PC-3 (cell line): ENCODE data around the gene ERI3. TPM values are rescaled to one million over a fixed set of nuclear protein-coding genes. Genes with fewer than 3 reads are reported as not detected.
A peak's percentile ranks its signal among the peaks of the same experiment; 100 is the strongest.

ENCODE experiments used
- ATAC-seq: fragments of 200-7000 bp; cut with Tn5 transposase; 2 replicates; pipeline ENCODE4 v1.9.1; 2020; ENCODE audit warnings: mild to moderate bottlenecking, moderate library complexity
- BruUV-seq: library from RNA; stranded (reverse); fragments of 400-500 nt; replicated peaks from 2 replicates; lab custom pipeline; 2021; lab: Mats Ljungman, UMichigan
- CTCF ChIA-PET: fragments of 300-600 bp; sonication (Branson Sonifier 250); formaldehyde crosslinking; loops from one replicate; lab custom pipeline; 2022; ENCODE audit warnings: antibody characterized with exemption; lab: Charles Lee
- POLR2A ChIA-PET: fragments of 300-600 bp; sonication (Branson Sonifier 250); formaldehyde crosslinking; loops from one replicate; lab custom pipeline; 2022; ENCODE audit warnings: antibody characterized with exemption; ENCODE audit not compliant: unreplicated experiment; lab: Charles Lee
- DNase-seq: peaks from one replicate; pipeline ENCODE4 v3.0.0-alpha.2; 2015
- H2AFZ ChIP-seq: fragments of 300-600 bp; sonication (generic); 2 replicates; pipeline ENCODE4 v1.6.0; 2016; ENCODE audit warnings: antibody characterized with exemption, low read length
- H3F3A ChIP-seq: fragments of 300-600 bp; sonication (generic); one replicate; pipeline ENCODE4 v1.6.0; 2017; ENCODE audit warnings: antibody characterized with exemption, low read length, control low read depth, mild to moderate bottlenecking; ENCODE audit not compliant: unreplicated experiment
- H3K27ac ChIP-seq: fragments of 300-600 bp; sonication (generic); 2 replicates; pipeline ENCODE4 v1.5.1; 2016; ENCODE audit warnings: mild to moderate bottlenecking, low read length
- H3K27me3 ChIP-seq: fragments of 300-600 bp; sonication (generic); 2 replicates; pipeline ENCODE4 v1.6.1; 2016; ENCODE audit warnings: low read length, mixed read lengths
- H3K36me3 ChIP-seq: fragments of 300-600 bp; sonication (generic); 2 replicates; pipeline ENCODE4 v1.6.1; 2016; ENCODE audit warnings: low read depth, mixed run types, low read length, mixed read lengths
- H3K4me1 ChIP-seq: fragments of 300-600 bp; sonication (generic); 2 replicates; pipeline ENCODE4 v1.5.1; 2016; ENCODE audit warnings: low read length; ENCODE audit not compliant: insufficient read depth
- H3K4me2 ChIP-seq: fragments of 300-600 bp; sonication (generic); 2 replicates; pipeline ENCODE4 v1.6.0; 2016; ENCODE audit warnings: low read length
- H3K4me3 ChIP-seq: fragments of 300-600 bp; sonication (generic); 2 replicates; pipeline ENCODE4 v1.5.1; 2016; ENCODE audit warnings: mild to moderate bottlenecking, low read length, mixed read lengths
- H3K79me2 ChIP-seq: fragments of 300-600 bp; sonication (generic); 2 replicates; pipeline ENCODE4 v1.6.1; 2017; ENCODE audit warnings: low read length, mixed read lengths
- H3K9ac ChIP-seq: fragments of 300-600 bp; sonication (generic); 2 replicates; pipeline ENCODE4 v1.6.0; 2016; ENCODE audit warnings: mild to moderate bottlenecking, low read length
- H3K9me2 ChIP-seq: fragments of 300-600 bp; sonication (generic); replicated peaks from 2 replicates; pipeline ENCODE4 v1.6.1; 2016; ENCODE audit warnings: mixed run types, low read length, mixed read lengths
- H3K9me3 ChIP-seq: fragments of 300-600 bp; sonication (generic); 2 replicates; pipeline ENCODE4 v1.6.1; 2016; ENCODE audit warnings: low read length, mixed read lengths
- H4K20me1 ChIP-seq: fragments of 300-600 bp; sonication (generic); 2 replicates; pipeline ENCODE4 v1.6.1; 2016; ENCODE audit warnings: low read length, mixed read lengths
- EZH2 ChIP-seq: fragments of 300-600 bp; sonication (generic); IDR thresholded peaks from one replicate; pipeline ENCODE4 v1.6.1; 2017; ENCODE audit warnings: antibody characterized with exemption, mild to moderate bottlenecking, low read length; ENCODE audit not compliant: unreplicated experiment
- EZH2phosphoT487 ChIP-seq: fragments of 300-600 bp; sonication (generic); IDR thresholded peaks from 2 replicates; pipeline ENCODE4 v1.6.1; 2018; ENCODE audit warnings: mild to moderate bottlenecking, antibody characterized with exemption, low read length, borderline replicate concordance
- intact Hi-C: fragments of 100-400 bp; cut with micrococcal nuclease; formaldehyde crosslinking; loops from 2 replicates; pipeline ENCODE4 v1.9.0; 2023
- total RNA-seq: library from RNA; depleted of rRNA; stranded (reverse); fragments of >200 nt; gene quantifications from 2 replicates; pipeline ENCODE4 v1.2.3, GENCODE V29; 2014
- TF ChIP-seq, protein P1 (sequence below): fragments of 300-600 bp; sonication (generic); conservative IDR thresholded peaks from 2 replicates; pipeline ENCODE4 v1.5.1; 2017; ENCODE audit warnings: antibody characterized with exemption, low read depth, mild to moderate bottlenecking, low read length

Gene ERI3
- total RNA-seq, 1 experiment from 2014 or later = 138 TPM

GRCh38 chr1:44354268-44354839 lies 703 bp downstream of the ERI3 start:
- H3K4me3 ChIP-seq = peak overlapping the region; percentile 86
- H3K36me3 ChIP-seq = peaks cover 8% of the 10 kb centered on the region; the same call in 1 of the 2 replicates
- peaks cover 50% of the 10 kb centered on the region for H3K79me2 ChIP-seq
- H3K27ac ChIP-seq = peak overlapping the region; percentile 42
- CTCF ChIA-PET = no interaction called here
- H4K20me1 ChIP-seq = no peaks in the 10 kb centered on the region
- no peak for TF ChIP-seq EZH2phosphoT487
- TF ChIP-seq EZH2 = no peak
- TF ChIP-seq, protein P1, sequence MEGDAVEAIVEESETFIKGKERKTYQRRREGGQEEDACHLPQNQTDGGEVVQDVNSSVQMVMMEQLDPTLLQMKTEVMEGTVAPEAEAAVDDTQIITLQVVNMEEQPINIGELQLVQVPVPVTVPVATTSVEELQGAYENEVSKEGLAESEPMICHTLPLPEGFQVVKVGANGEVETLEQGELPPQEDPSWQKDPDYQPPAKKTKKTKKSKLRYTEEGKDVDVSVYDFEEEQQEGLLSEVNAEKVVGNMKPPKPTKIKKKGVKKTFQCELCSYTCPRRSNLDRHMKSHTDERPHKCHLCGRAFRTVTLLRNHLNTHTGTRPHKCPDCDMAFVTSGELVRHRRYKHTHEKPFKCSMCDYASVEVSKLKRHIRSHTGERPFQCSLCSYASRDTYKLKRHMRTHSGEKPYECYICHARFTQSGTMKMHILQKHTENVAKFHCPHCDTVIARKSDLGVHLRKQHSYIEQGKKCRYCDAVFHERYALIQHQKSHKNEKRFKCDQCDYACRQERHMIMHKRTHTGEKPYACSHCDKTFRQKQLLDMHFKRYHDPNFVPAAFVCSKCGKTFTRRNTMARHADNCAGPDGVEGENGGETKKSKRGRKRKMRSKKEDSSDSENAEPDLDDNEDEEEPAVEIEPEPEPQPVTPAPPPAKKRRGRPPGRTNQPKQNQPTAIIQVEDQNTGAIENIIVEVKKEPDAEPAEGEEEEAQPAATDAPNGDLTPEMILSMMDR = no peak
- TSS peak; percentile 63 for BruUV-seq
- H3K9me3 ChIP-seq = no peaks in the 10 kb centered on the region
- no peaks in the 10 kb centered on the region for H3F3A ChIP-seq
- no peaks in the 10 kb centered on the region for H3K27me3 ChIP-seq
- peak overlapping the region; percentile 92 for H3K4me2 ChIP-seq
- DNase-seq (peak; percentile 50), ATAC-seq (0 out of 2 replicates have a peak, but pooled peaks have one; percentile 6)
- H3K9ac ChIP-seq = peak overlapping the region; percentile 94
- POLR2A ChIA-PET = interaction anchor here (0.7 kb wide), 1 partner anchor 156 kb away, joined by 6 read pairs; no protein-coding TSS in a partner anchor
- no peaks in the 10 kb centered on the region for H3K9me2 ChIP-seq
- peak overlapping the region; percentile 68 for H2AFZ ChIP-seq
- H3K4me1 ChIP-seq = peaks cover 28% of the 10 kb centered on the region
- intact Hi-C loops = no loop called here

DNA sequence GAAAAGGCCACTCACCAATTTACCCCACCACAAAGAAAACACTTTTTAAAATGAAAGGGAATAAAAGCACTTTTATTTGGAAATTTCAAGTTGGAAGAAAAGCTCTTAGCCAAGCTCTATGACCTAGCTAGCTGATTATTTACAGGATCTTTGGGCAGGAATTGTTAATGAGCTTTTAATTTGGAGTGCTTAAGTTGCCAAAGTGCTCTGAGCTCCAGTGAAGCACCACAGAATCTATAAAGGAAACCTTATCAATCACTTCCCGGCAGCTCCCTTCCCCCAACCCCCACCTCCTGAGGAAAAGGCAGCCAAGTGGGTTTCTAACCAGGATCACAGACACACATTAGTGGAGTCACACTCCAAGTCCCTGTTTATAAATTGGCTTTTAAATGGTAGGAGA lies 1.5 kb downstream of the ERI3 start:
- POLR2A ChIA-PET = no interaction called here
- intact Hi-C loops = no loop called here
- ATAC-seq (no peak), DNase-seq (no peak)
- no peak overlapping the region for H2AFZ ChIP-seq
- H3K27ac ChIP-seq = no peak overlapping the region
- H3F3A ChIP-seq = no peaks in the 10 kb centered on the region
- peak overlapping the region; percentile 92 for H3K4me2 ChIP-seq
- no peaks in the 10 kb centered on the region for H3K9me2 ChIP-seq
- H3K9me3 ChIP-seq = no peaks in the 10 kb centered on the region
- H3K36me3 ChIP-seq = peaks cover 8% of the 10 kb centered on the region; the same call in 1 of the 2 replicates
- H3K4me1 ChIP-seq = peaks cover 26% of the 10 kb centered on the region
- CTCF ChIA-PET = no interaction called here
- H3K27me3 ChIP-seq = no peaks in the 10 kb centered on the region
- 0 out of 2 replicates have a peak, but pooled peaks cover under 1% of the 10 kb centered on the region for H4K20me1 ChIP-seq
- peaks cover 55% of the 10 kb centered on the region for H3K79me2 ChIP-seq
- no peak overlapping the region for H3K9ac ChIP-seq
- peak overlapping the region; percentile 86 for H3K4me3 ChIP-seq
- no peak for TF ChIP-seq EZH2phosphoT487
- TF ChIP-seq, protein P1 = no peak
- no peak for TF ChIP-seq EZH2
- BruUV-seq = no TSS peak

DNA sequence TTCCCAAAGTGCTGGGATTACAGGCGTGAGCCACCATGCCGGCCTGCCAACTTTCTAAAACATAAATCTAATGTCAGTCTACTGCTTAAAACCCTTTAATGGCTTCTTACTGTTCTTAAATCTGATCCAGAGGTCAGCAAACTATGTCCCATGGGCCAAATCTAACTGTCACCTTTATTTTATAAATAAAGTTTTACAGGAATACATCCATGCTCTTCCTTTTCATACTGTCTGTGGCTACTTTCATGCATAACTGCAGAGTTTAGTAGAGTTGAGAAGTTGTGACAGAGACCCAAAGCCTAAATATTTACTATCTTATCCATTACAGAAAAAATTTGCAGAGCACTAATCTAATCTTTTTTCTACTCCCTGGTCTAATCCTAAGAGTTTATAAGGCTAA lies 3.8 kb downstream of the ERI3 start:
- H3K9ac ChIP-seq = no peak overlapping the region
- TF ChIP-seq, protein P1 = no peak
- TF ChIP-seq EZH2 (no peak), EZH2phosphoT487 (no peak)
- H3K27ac ChIP-seq = no peak overlapping the region
- ChIA-PET POLR2A (interaction anchor here (0.6 kb wide), 1 partner anchor 10 kb away, joined by 5 read pairs; no protein-coding TSS in a partner anchor), CTCF (no interaction called here)
- H3K4me1 ChIP-seq = peaks cover 26% of the 10 kb centered on the region
- no peaks in the 10 kb centered on the region for H3K9me3 ChIP-seq
- H3K36me3 ChIP-seq = peaks cover 10% of the 10 kb centered on the region; the same call in 1 of the 2 replicates
- intact Hi-C loops = no loop called here
- DNase-seq (no peak), ATAC-seq (no peak)
- H3K79me2 ChIP-seq = peaks cover 78% of the 10 kb centered on the region
- H3F3A ChIP-seq = no peaks in the 10 kb centered on the region
- H3K9me2 ChIP-seq = no peaks in the 10 kb centered on the region
- peaks cover 8% of the 10 kb centered on the region; the same call in 1 of the 2 replicates for H4K20me1 ChIP-seq
- no peaks in the 10 kb centered on the region for H3K27me3 ChIP-seq
- H3K4me3 ChIP-seq = no peak overlapping the region
- H2AFZ ChIP-seq = no peak overlapping the region
- BruUV-seq = no TSS peak
- no peak overlapping the region for H3K4me2 ChIP-seq
